BE2C (cell line): ENCODE data around the gene STARD10.
A peak's percentile ranks its signal among the peaks of the same experiment; 100 is the strongest.

Experiments used
- DNase-seq: peaks from one replicate; pipeline ENCODE4 v3.0.0-alpha.2; 2020
- H3K27me3 ChIP-seq: fragments of 250-450 bp; sonication (Bioruptor Pico); 2 replicates; pipeline ENCODE4 v1.5.1; 2020; ENCODE audit warnings: mild to moderate bottlenecking
- H3K36me3 ChIP-seq: fragments of 250-450 bp; sonication (Bioruptor Pico); 2 replicates; pipeline ENCODE4 v1.5.1; 2020; ENCODE audit warnings: mild to moderate bottlenecking
- H3K4me1 ChIP-seq: fragments of 250-450 bp; sonication (Bioruptor Pico); 2 replicates; pipeline ENCODE4 v1.5.1; 2020
- H3K4me3 ChIP-seq: 2 replicates; pipeline ENCODE4 v1.5.1; 2011; ENCODE audit warnings: low read depth, low read length
- H3K9me3 ChIP-seq: fragments of 250-450 bp; sonication (Bioruptor Pico); 2 replicates; pipeline ENCODE4 v1.5.1; 2020
- CTCF ChIP-seq: IDR thresholded peaks from 2 replicates; pipeline ENCODE4 v1.5.1; 2012; ENCODE audit warnings: mild to moderate bottlenecking, low read depth, low read length

The STARD10 gene

GRCh38 chr11:72832301-72833082 lies 38.6 kb upstream of the STARD10 start:
- no peaks in the 10 kb centered on the region for H3K36me3 ChIP-seq
- H3K27me3 ChIP-seq: no peaks in the 10 kb centered on the region
- H3K4me1 ChIP-seq: peaks cover 4% of the 10 kb centered on the region
- TF ChIP-seq CTCF: no peak
- DNase-seq: no peak
- no peak overlapping the region for H3K4me3 ChIP-seq
- no peaks in the 10 kb centered on the region for H3K9me3 ChIP-seq

GRCh38 chr11:72831521-72832300 lies 37.9 kb upstream of the STARD10 start:
- H3K36me3 ChIP-seq: no peaks in the 10 kb centered on the region
- peak; percentile 90 for DNase-seq

DNA sequence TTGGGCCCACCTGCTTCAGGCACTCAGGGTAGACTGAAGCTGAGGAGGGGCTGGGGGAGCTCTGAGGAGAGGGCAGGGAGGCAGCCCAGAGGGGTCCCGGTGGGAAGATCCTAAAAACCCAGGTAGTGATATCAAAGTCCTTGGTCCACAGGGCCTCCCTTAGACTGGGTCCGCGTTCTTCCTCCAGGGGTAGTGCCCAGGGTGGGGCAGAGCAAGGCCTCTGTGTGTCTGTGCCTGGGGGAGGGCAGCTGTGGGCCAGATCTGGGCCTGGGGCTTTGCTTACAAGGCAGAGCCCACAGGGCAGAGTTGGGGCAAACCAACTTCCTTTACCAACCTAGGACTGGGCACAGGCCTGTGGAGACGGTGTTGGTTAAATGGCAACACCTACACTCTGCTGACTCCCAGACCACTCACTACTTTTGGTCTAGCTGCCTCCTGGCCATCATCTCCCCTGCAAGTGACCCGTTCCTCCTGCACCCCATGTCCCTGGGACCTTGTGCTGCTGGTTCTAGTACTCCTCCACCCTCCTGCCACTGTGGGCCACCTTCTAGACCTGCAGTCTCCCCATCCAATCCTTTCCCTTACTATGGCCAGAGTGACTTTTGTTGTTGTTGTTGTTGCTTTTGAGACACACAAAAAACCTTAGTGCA lies 36.2 kb upstream of the STARD10 start:
- no peak overlapping the region for H3K4me3 ChIP-seq
- H3K27me3 ChIP-seq: no peaks in the 10 kb centered on the region
- no peak for DNase-seq
- no peak for TF ChIP-seq CTCF
- H3K9me3 ChIP-seq: no peaks in the 10 kb centered on the region
- peaks cover 4% of the 10 kb centered on the region for H3K4me1 ChIP-seq
- H3K36me3 ChIP-seq: no peaks in the 10 kb centered on the region

More at GRCh38 chr11:72831521-72832300, 37.9 kb upstream of the STARD10 start:
- Histone ChIP-seq H3K4me1 (peaks cover 4% of the 10 kb centered on the region), H3K9me3 (no peaks in the 10 kb centered on the region), H3K4me3 (no peak overlapping the region), H3K27me3 (no peaks in the 10 kb centered on the region)
- peak; percentile 98 for TF ChIP-seq CTCF

- Histone ChIP-seq H3K27me3 (no peaks in the 10 kb centered on the region), H3K4me3 (no peak overlapping the region), H3K36me3 (no peaks in the 10 kb centered on the region), H3K9me3 (no peaks in the 10 kb centered on the region), H3K4me1 (peaks cover 4% of the 10 kb centered on the region)
- TF ChIP-seq CTCF: no peak
- DNase-seq: no peak
Observed at GRCh38 chr11:72829178-72829577, 35.3 kb upstream of the STARD10 start.

DNA sequence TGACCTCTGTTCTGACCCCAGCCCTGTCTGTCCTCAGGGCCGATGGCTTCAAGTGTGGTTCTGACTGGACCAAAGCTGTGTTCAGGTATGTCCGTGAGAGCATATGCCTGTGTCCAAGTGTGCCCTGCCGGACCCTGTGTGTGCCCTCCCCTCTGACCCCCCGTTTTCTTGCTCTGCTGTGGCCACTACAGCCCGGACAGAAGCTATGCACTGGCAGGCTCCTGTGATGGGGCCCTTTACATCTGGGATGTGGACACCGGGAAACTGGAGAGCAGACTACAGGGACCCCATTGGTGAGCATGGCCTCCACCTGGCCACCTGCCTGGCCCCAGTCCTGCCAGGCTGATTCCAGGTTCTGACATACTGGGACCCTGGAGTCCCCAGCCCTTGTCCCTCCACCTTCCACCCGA lies 34.9 kb upstream of the STARD10 start:
- TF ChIP-seq CTCF: no peak
- no peak overlapping the region for H3K4me3 ChIP-seq
- H3K36me3 ChIP-seq: no peaks in the 10 kb centered on the region
- DNase-seq: no peak
- H3K4me1 ChIP-seq: peaks cover 4% of the 10 kb centered on the region
- no peaks in the 10 kb centered on the region for H3K9me3 ChIP-seq
- H3K27me3 ChIP-seq: no peaks in the 10 kb centered on the region
